Measurements from ENCODE around the gene SPDYE1. TPM values are rescaled to one million over a fixed set of nuclear protein-coding genes. Genes with fewer than 3 reads are reported as not detected.
"Not testable (repeated sequence)": the region's sequence is repeated elsewhere in the genome, so short reads cannot be mapped to it uniquely, and the experiment has no call there.

Gene SPDYE1, protein sequence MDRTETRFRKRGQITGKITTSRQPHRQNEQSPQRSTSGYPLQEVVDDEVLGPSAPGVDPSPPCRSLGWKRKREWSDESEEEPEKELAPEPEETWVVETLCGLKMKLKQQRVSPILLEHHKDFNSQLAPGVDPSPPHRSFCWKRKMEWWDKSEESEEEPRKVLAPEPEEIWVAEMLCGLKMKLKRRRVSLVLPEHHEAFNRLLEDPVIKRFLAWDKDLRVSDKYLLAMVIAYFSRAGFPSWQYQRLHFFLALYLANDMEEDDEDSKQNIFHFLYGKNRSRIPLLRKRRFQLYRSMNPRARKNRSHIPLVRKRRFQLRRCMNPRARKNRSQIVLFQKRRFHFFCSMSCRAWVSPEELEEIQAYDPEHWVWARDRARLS
- total RNA-seq, result not detected
- long read RNA-seq, donor 1, partial matches to known transcripts, result 0 of 11 reads
- long read RNA-seq, donor 1, other reads (novel, unspliced or antisense), result 11 of 11 reads
- long read RNA-seq, donor 2, partial matches to known transcripts, result 0 of 8 reads
- long read RNA-seq, donor 2, other reads (novel, unspliced or antisense), result 8 of 8 reads

DNA sequence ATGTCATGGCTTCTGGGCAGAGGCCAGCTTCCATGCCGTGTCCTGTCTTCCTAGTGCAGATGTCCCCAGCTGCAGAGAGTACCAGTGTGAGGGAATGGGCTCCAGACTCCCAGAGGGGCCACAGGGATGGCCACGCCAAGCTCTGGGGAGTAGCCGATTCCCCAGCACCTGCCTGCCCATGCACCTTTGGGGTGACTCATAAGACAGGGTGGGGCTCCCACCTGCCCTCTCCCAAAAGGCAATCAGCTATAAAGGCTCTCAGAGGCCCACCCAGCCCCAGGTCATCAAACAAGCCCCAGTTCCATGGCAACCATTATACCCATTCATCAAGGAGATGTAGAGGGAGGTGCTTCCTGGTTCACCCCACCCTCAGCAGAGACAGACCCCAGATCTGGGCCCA, at the start of gene SPDYE1:
Gene SPDYE1, plus strand, starts transcription at position 366 of the 400 bp plus-strand sequence. CDS start 2,053 bp downstream, outside the sequence.
- intact Hi-C loops (cut with DNase I), result not testable (repeated sequence)
- DNase-seq (ENCODE audit: low spot score), result peak; percentile 37

DNA sequence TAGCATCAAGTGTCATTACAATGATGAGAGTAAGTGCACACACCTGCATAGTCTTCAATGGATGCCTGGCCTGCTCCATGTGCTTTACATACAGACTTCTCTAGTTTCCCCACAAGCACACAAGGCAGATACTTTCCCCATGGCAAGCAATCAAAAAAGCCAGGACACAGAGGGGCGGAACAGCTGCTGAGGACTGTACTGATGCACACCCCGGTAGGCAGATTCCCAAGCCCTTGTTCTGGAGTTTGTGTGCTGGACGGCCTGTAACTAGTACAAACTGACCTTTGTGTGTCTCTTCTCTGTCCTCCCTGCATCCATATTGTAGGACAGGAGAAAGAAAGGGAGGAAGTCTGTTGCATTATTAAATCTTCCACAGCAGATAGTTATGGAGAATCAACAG, 45.7 kb upstream of the SPDYE1 start:
- DNase-seq (ENCODE audit: low spot score), result no peak
- intact Hi-C loops (cut with DNase I), result no loop called here

DNA sequence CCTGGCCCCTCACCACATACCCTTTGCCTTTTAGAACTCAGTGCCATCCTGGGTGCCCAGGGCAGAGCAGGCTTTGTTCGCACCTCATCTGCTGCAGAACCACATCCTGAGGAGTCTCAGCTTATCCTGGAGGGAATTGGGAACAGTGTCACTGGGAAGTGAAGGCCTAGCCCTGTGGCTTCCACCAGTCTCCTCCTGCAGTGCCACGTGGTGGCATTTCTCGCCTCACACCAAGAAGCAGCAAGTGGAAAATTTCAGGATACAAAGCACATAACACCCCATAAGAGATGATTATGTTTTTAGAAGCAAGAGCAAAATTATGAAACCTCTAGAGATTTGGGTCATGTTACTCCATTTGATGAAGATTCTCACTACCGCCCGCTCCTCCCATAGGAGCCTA, 44.6 kb upstream of the SPDYE1 start:
- intact Hi-C loops (cut with DNase I), result no loop called here
- no peak for DNase-seq (ENCODE audit: low spot score)

DNA sequence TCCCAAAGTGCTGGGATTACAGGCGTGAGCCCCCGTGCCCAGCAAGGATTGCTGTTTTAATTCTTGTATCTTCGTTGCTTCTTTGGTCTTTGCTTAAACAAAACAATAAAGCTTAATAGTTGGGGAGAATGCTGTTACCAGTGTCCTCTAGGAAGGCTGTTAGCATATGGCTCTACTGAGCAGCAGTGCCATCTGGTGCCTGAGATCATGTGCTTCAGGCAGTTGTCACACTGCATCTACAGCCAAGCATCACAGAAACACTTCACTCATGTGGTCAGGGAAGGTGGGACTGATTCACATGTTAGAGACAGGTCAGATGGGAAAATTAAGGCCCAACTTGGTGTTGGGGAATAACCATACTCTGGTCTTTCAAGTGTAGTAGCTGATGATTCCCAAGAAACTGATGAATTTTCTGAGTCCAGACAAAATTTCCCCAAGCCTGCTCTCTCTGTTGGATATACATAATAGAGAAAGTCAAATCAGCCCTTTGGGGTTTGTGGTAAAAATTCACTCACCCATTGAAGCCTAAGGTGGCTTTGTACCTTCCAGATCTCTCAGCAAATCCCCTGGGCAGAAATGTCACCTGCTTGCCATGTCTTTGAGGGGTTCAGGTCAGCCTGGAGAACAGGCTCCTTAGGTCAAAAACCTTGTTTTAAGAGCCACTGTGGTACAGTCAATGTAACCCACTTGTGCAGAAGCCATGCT, 43.0 kb upstream of the SPDYE1 start:
- DNase-seq (ENCODE audit: low spot score), result no peak
- intact Hi-C loops (cut with DNase I), result no loop called here

DNA sequence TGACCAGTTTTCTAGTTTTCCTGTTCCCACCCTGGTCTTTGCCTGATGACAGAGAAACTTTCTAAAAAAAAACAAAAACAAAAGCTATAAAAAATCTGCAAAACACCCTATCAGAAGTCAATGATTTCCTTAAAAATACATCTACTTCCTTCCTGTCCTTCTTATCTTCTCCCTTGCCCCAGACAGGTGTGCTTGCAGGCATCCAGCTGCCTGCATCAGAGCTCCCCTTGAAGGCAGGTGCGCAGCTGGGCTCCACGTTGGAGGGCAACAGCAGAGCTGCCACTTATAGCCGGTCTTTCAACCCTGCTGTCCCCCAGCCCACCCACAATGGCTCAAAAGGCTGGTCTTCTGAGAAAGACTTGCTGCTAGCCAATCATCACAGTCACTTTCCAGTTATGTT, 41.7 kb upstream of the SPDYE1 start:
- intact Hi-C loops (cut with DNase I), result no loop called here
- DNase-seq (ENCODE audit: low spot score), result no peak

DNA sequence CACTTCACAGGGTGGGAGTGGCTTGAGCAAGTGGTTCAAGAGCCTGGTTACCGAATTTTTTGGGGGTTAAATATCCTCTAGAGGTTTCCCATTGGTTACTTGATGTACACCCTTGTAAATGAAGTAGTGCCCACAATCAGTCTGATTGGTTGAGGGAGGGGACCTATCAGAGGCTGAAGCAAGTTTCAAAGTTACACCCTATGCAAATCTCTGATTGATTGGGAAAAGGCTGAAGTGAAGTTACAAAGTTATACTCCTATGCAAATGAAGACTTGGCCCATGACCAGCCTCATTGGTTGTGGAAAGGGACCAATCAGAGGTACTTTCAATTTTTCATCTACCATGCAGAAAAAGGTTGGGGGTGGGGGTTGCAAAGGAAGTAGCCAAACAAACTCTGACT, 36.8 kb upstream of the SPDYE1 start:
- intact Hi-C loops (cut with DNase I), result no loop called here
- no peak for DNase-seq (ENCODE audit: low spot score)

DNA sequence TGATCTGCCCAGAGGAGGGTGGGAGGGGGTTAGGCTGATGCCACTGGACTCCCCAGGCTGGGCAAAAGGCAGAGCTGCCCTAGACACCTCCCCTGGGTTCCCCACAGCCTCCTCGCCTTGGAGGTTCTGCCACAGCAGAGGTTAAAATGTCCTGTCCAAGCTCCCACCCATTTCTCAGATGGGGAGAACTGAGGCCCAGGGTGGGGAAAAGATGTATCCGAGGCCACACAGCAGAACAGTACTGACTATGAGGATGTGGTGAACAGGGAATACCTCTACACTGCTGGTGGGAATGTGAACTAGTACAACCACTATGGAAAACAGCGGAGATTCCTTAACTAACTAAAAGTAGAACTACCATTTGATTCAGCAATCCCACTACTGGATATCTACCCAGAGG, 31.3 kb upstream of the SPDYE1 start:
- DNase-seq (ENCODE audit: low spot score); intact Hi-C loops (cut with DNase I): not testable (repeated sequence)

DNA sequence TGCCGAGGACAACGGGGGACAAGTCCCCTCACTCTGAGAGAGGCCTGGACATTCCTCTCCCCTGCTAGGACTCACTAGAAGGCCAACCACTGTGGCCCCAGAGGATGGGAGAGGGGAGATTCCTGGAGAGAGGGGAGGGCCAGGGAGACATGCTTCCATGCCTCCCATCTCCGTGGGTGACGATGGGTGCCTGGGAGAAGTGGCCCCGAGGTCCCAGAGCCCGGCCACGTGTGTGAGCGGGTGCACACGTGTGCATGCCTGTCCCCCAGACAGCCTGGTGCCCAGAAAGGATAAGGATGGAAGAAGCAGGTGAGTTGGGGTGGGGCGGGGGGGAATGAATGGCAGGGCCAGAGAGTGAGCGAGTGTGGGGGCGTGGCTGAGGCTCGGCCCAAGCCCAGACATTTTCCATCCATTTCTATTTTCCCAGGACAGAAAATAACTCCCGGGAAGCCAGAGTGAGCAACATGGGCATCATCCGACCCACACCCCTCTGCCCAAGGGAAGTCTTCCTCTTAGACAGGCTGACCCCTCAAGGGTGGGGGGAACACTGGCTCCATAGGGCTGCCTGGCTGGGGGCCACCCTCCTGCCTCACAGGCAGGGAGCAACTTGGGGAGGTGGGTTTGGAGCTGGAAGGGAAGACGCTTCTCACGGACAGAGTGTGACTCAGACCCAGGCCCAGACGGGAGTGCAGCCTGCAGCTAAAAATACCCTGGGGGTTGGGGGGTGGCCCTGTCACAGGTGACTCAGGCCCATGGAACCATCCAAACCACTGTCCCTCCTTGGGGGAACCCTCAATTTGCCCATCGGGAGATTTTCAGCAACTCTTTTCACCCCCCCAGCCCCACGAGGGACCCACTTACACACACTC, 29.3 kb upstream of the SPDYE1 start:
- intact Hi-C loops (cut with DNase I), result not testable (repeated sequence)
- peak; percentile 12 for DNase-seq (ENCODE audit: low spot score)

DNA sequence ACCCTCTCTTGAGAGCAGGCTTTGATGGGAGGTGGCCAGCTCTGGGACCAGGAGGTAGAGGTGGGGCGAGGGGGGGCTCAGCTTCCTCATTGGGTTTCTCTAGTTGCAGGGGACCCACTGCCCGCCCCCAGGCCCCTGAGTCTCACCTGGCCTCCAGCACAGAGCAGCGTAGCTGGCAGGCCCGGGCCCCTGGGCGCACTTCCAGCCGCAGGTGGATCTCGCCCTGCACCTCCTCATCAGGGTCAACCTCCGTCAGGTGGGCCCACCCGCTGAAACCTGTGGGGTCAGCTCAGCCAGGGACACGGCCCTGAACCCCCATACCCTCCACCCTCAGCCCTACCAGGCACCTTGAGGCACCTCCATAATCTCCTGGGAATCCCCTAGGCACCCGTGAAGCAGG, 28.1 kb upstream of the SPDYE1 start:
- peak; percentile 40 for DNase-seq (ENCODE audit: low spot score)
- intact Hi-C loops (cut with DNase I), result not testable (repeated sequence)

DNA sequence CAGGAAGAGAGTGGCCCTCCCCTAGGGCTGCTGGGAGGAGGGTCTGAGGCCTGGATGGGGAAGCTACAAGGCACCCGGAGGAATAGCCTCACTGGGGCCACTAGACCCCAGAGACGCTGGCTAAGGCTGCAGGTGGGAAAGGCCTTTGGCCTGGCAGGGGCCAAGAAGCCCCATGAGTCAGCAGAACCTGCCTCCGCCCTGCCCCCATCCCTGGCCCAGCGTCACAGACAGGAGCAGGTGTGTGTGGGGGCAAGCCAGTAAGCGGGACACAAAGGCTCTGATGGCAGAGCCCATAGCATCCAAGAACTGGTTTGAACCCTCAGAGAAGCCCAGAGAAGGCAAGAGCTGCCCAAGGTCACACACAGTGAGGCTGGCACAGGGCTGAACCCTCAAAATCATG, 27.0 kb upstream of the SPDYE1 start:
- intact Hi-C loops (cut with DNase I); DNase-seq (ENCODE audit: low spot score): not testable (repeated sequence)

DNA sequence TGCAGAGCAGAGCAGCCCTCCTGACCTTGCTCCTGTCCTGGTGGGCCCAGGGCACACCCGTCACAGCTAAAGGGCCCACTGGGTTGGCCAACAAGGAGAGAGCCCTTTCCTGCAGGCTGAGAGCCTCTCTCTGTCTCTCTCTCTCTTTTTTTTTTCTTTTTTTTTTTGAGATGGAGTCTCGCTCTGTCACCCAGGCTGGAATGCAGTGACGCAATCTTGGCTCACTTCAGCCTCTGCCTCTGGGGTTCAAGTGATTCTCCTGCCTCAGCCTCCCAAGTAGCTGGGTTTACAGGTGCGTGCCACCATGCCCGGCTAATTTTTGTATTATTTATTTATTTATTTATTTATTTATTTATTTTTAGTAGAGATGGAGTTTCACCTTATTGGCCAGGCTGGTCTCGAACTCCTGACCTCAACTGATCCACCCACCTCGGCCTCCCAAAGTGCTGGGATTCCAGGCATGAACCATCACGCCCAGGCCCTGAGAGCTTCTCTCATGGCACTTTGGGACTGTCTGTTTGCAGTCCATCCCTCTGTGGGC, 23.6 kb upstream of the SPDYE1 start:
- DNase-seq (ENCODE audit: low spot score); intact Hi-C loops (cut with DNase I): not testable (repeated sequence)

DNA sequence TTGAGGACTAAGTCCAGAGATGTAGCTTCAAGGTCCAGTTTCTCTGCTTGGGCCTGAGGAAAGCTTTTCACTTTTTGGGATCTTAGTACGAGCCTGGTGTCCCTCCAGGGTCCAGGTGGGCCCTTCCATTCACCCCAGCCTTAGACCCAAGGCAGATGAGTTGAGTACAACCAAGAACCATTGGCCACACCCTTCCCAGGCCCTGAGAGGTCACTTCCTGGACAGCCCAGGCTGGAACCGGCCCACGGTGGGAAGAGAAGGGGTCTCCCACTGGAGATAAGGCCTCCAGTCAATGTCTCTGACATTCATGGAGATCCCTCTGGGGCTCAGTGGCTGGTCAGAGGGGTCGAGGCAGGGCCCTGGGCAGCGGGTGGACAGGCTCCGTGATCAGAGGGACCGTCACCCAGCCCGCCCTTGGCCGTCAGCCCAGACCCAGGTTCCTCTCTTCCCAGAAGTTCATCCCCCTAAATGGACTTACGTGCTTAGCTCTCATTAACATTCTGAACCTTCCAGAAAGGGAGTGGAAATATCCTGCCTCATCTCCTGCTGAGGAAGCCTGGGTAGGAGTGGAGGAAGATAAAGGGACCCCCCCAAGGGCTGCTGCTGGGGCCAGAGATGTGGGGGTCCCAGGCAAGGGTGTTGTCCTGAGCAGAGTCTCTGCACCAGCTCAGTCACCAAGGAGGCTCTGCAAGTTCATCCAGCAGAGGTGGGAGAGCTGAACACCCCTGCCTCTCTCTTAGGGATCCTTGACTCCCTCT, 22.8 kb upstream of the SPDYE1 start:
- DNase-seq (ENCODE audit: low spot score), result peak; percentile 76
- intact Hi-C loops (cut with DNase I), result not testable (repeated sequence)

DNA sequence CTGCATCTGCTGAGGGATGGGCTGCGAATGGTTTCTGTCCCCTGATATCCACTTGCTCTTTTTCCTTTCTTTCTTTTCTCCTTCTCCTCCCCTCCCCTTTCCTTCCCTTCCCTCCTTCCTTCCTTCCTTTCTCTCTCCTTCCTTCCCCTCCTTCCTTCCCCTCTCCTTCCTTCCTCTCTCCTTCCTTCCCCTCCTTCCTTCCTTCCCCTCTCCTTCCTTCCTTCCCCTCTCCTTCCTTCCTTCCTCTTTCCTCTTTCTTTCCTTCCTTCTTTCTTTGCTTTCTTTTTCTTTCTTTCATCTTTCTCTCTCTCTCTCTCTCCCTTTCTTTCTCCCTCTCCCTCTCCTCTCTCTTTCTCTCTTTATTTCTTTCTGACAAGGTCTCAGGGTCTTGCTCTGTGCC, 20.2 kb upstream of the SPDYE1 start:
- DNase-seq (ENCODE audit: low spot score), result no peak
- intact Hi-C loops (cut with DNase I), result no loop called here

DNA sequence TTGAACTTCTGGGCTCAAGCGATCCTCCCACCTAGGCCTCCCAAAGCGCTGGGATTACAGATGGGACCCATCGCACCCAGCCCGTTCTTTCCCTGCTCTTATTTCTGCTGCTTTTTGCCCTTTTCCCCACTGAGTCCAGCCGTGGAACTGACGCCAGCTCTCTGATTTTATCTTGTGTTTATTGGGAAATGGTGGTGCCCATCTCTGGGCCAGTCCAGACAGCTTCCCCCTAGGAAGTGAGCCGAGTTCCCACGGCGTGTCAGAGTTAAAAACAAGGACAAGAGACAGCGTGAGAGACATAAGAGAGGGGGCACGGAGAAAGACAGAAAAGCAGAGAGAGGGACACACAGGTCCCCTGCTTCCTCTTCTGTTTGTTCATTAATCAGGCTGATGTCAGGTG, 19.6 kb upstream of the SPDYE1 start:
- DNase-seq (ENCODE audit: low spot score); intact Hi-C loops (cut with DNase I): not testable (repeated sequence)

DNA sequence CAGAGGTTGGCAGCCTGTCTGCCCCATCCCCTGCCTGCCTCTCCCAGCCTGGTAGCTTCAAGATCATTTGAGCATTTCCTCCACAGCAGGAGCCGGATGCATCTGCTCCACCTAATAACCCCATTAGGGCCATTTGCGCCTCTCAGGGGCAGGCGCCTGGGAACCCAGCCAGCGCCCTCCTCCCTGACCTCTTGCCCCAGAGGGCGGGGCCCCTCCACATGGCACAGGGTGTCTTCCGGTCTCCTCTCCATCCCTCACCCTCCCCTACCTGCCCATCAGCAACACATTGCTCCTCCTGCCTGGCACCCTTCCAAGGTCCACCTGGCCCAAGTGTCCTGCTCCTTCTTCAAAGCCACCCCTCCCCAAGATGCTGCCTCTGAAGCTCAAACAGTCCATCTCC, 14.8 kb upstream of the SPDYE1 start:
- intact Hi-C loops (cut with DNase I), result not testable (repeated sequence)

DNA sequence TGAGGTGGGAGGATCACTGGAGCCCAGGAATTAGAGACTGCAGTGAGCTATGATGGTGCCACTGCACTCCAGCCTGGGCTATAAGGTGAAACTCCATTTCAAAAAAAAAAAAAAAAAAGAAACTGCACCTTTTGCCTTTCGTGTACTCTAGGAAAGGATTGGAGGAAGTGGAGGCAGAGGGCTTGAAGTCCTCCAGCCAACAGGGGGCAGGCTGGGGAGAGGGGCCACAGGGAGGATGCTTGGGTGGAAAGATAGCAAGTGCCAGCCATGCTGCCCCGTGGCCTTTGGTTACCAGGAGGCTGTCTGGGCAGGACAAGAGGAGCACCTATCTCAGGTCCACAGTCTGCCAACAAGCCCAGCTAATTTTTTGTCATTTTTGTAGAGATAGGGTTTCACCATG, 14.0 kb upstream of the SPDYE1 start:
- DNase-seq (ENCODE audit: low spot score); intact Hi-C loops (cut with DNase I): not testable (repeated sequence)

More for the DNA sequence above, 14.8 kb upstream of the SPDYE1 start:
- DNase-seq (ENCODE audit: low spot score), result not testable (repeated sequence)

DNA sequence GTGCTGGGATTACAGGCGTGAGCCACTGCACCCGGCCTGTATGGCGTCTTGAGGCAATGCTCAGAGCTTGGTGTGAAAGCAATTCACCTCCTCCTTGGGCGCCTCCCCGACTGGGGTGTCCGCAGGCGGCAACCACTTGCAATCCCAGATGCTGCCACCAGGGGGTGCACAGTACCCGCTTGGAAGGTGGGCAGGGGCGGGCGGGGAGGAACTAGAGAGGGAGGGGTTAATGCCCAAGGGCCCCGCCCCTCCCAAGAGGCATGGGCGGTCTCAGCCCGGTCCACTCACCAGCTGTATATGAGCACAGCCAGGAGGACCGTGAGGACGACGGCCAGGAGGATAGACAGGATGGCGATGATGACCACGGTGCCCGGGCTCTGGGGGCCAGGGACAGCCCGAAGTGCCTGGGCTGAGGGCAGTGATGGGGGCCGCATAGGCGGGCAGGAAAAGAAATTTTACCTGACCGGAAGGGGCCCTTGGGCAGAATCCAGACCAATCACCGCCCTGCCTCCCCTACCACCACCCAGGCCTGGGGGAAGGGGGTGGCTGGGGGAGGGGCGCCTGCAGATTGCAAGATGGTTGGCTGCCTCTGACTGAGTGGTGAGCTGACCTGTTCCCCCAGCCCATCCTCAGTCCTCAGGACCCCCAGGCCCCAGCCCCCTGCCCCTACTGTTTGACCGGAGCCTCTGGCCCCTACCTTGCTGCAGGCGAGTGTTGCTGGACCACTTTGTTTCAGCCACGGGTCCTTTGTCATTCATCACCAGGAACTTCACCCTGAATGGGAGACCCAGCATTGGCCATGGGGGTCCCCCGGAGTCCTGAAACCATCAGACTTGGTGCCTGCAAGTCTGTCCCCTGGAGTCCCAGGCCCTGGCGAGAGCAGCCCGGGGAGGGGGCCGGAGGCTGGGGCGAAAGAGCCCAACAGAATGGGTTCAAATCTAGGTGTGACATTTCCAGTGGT, 11.5 kb upstream of the SPDYE1 start:
- peak; percentile 86 for DNase-seq (ENCODE audit: low spot score)

More for the DNA sequence above, 11.5 kb upstream of the SPDYE1 start:
- intact Hi-C loops (cut with DNase I), result not testable (repeated sequence)

Data from posterior vena cava (tissue), 2 donors.